BLaER1 treated with 17β-estradiol and CSF1 and Interleukin-3, amounts not matched to agents 10 nM and 100 nM (cell line): ENCODE results near the gene GTPBP6.
A peak's percentile ranks its signal among the peaks of the same experiment; 100 is the strongest.

Experiments used
- H3K27ac ChIP-seq, 11 experiments: shearing (Covaris generic); formaldehyde crosslinking; 2 replicates each; pipeline ENCODE4 v1.8.1; 2022
- H3K27me3 ChIP-seq, 11 experiments: shearing (Covaris generic); formaldehyde crosslinking; 2 replicates each; pipeline ENCODE4 v1.8.1; 2022
- H3K36me3 ChIP-seq, 11 experiments: shearing (Covaris generic); formaldehyde crosslinking; 2 replicates each; pipeline ENCODE4 v1.8.1; 2022
- H3K4me1 ChIP-seq, 10 experiments: shearing (Covaris generic); formaldehyde crosslinking; 2 replicates each; pipeline ENCODE4 v1.8.1; 2022
- H3K4me2 ChIP-seq, 11 experiments: shearing (Covaris generic); formaldehyde crosslinking; 2 replicates each; pipeline ENCODE4 v1.8.1; 2022
- H3K4me3 ChIP-seq, 10 experiments: shearing (Covaris generic); formaldehyde crosslinking; 2 replicates each; pipeline ENCODE4 v1.8.1; 2022
- H3K9ac ChIP-seq, 11 experiments: shearing (Covaris generic); formaldehyde crosslinking; 2 replicates each; pipeline ENCODE4 v1.8.1; 2022
- H3K9me3 ChIP-seq, 11 experiments: shearing (Covaris generic); formaldehyde crosslinking; replicated peaks in 1 of 11; 2 replicates each; pipeline ENCODE4 v1.8.1; 2022
- H4K20me1 ChIP-seq, 11 experiments: shearing (Covaris generic); formaldehyde crosslinking; 2 replicates each; pipeline ENCODE4 v1.8.1; 2022
- Cebpa-rat ChIP-seq, 11 experiments: shearing (Covaris generic); IDR thresholded peaks; 2 replicates each; pipeline ENCODE4 v1.8.1; 2022

The GTPBP6 gene

GRCh38 chrX:319579-320125 is 1.1 kb upstream of the GTPBP6 start:
- Histone ChIP-seq H3K4me3 (peak overlapping the region; percentile 88 to 100 (median 98)), H3K27me3 (no peaks in the 10 kb centered on the region), H4K20me1 (peaks cover 0 to 36% (median 22%) of the 10 kb centered on the region in 11 experiments; a peak in 17 of 22 replicates), H3K9me3 (peaks cover 0 to 7% (median 0%) of the 10 kb centered on the region in 11 experiments; a peak in 3 of 22 replicates), H3K27ac (peak overlapping the region; percentile 98 to 100 (median 99)), H3K4me1 (peaks cover 21 to 40% (median 28%) of the 10 kb centered on the region in 10 experiments; a peak in 19 of 20 replicates), H3K4me2 (peak overlapping the region; percentile 96 to 100 (median 99)), H3K36me3 (peaks cover 18 to 24% (median 21%) of the 10 kb centered on the region in 11 experiments), H3K9ac (peak overlapping the region; percentile 98 to 100 (median 99))
- no peak for TF ChIP-seq Cebpa-rat (IDR thresholded peaks at IDR 0.05)

GRCh38 chrX:318068-318738 is 393 bp downstream of the GTPBP6 start:
- peaks cover 13 to 28% (median 23%) of the 10 kb centered on the region in 10 experiments; a peak in 19 of 20 replicates for H3K4me1 ChIP-seq
- peak overlapping the region; percentile 88 to 100 (median 98) for H3K4me3 ChIP-seq
- H4K20me1 ChIP-seq, result peaks cover 0 to 49% (median 33%) of the 10 kb centered on the region in 11 experiments; a peak in 17 of 22 replicates
- H3K9me3 ChIP-seq, result peaks cover 0 to 7% (median 0%) of the 10 kb centered on the region in 11 experiments; a peak in 3 of 22 replicates
- H3K36me3 ChIP-seq, result peaks cover 30 to 39% (median 35%) of the 10 kb centered on the region in 11 experiments
- peak overlapping the region; percentile 37 to 80 (median 71); a peak in 21 of 22 replicates for H3K4me2 ChIP-seq
- peak overlapping the region; percentile 96 to 100 (median 99) for H3K9ac ChIP-seq
- H3K27ac ChIP-seq, result peak overlapping the region; percentile 98 to 100 (median 100)
- no peak for TF ChIP-seq Cebpa-rat (IDR thresholded peaks at IDR 0.05)
- no peaks in the 10 kb centered on the region for H3K27me3 ChIP-seq

GRCh38 chrX:317424-318067 is 1.1 kb downstream of the GTPBP6 start:
- peak overlapping the region in 5 of 11 experiments; percentile 29 to 100 (median 49); a peak in 5 of 22 replicates for H3K27ac ChIP-seq
- peaks cover 37 to 45% (median 41%) of the 10 kb centered on the region in 11 experiments for H3K36me3 ChIP-seq
- peaks cover 13 to 27% (median 21%) of the 10 kb centered on the region in 10 experiments; a peak in 19 of 20 replicates for H3K4me1 ChIP-seq
- H4K20me1 ChIP-seq, result peaks cover 0 to 56% (median 37%) of the 10 kb centered on the region in 11 experiments; a peak in 17 of 22 replicates
- peak overlapping the region; percentile 88 to 100 (median 98); a peak in 19 of 20 replicates for H3K4me3 ChIP-seq
- no peaks in the 10 kb centered on the region for H3K27me3 ChIP-seq
- H3K4me2 ChIP-seq, result peak overlapping the region in 10 of 11 experiments; percentile 18 to 58 (median 36); a peak in 15 of 22 replicates
- peaks cover 0 to 7% (median 0%) of the 10 kb centered on the region in 11 experiments; a peak in 3 of 22 replicates for H3K9me3 ChIP-seq
- no peak for TF ChIP-seq Cebpa-rat (IDR thresholded peaks at IDR 0.05)
- H3K9ac ChIP-seq, result no peak overlapping the region; a peak in 1 of 22 replicates

GRCh38 chrX:316351-317325 is 2.0 kb downstream of the GTPBP6 start:
- peaks cover 0 to 65% (median 42%) of the 10 kb centered on the region in 11 experiments; a peak in 17 of 22 replicates for H4K20me1 ChIP-seq
- H3K27ac ChIP-seq, result no peak overlapping the region
- no peaks in the 10 kb centered on the region for H3K27me3 ChIP-seq
- H3K4me1 ChIP-seq, result peaks cover 13 to 27% (median 21%) of the 10 kb centered on the region in 10 experiments; a peak in 19 of 20 replicates
- peaks cover 0 to 7% (median 0%) of the 10 kb centered on the region in 11 experiments; a peak in 3 of 22 replicates for H3K9me3 ChIP-seq
- peak overlapping the region in 5 of 10 experiments; percentile 3 to 50 (median 30); a peak in 3 of 20 replicates for H3K4me3 ChIP-seq
- H3K36me3 ChIP-seq, result peaks cover 46 to 54% (median 50%) of the 10 kb centered on the region in 11 experiments
- no peak for TF ChIP-seq Cebpa-rat (IDR thresholded peaks at IDR 0.05)
- H3K9ac ChIP-seq, result no peak overlapping the region
- H3K4me2 ChIP-seq, result peak overlapping the region in 9 of 11 experiments; percentile 18 to 48 (median 36); a peak in 14 of 22 replicates

GRCh38 chrX:314781-315595 is 3.6 kb downstream of the GTPBP6 start:
- no peak for TF ChIP-seq Cebpa-rat (IDR thresholded peaks at IDR 0.05)
- peaks cover 0 to 68% (median 53%) of the 10 kb centered on the region in 11 experiments; a peak in 17 of 22 replicates for H4K20me1 ChIP-seq
- H3K4me1 ChIP-seq, result peaks cover 3 to 15% (median 9%) of the 10 kb centered on the region in 10 experiments; a peak in 18 of 20 replicates
- H3K4me3 ChIP-seq, result no peak overlapping the region
- no peaks in the 10 kb centered on the region for H3K27me3 ChIP-seq
- no peak overlapping the region for H3K4me2 ChIP-seq
- no peak overlapping the region for H3K9ac ChIP-seq
- H3K36me3 ChIP-seq, result peaks cover 60 to 71% (median 63%) of the 10 kb centered on the region in 11 experiments
- no peak overlapping the region for H3K27ac ChIP-seq
- H3K9me3 ChIP-seq, result peaks cover 0 to 7% (median 0%) of the 10 kb centered on the region in 11 experiments; a peak in 3 of 22 replicates

GRCh38 chrX:314049-314448 is 4.5 kb downstream of the GTPBP6 start:
- no peak for TF ChIP-seq Cebpa-rat (IDR thresholded peaks at IDR 0.05)
- H3K9me3 ChIP-seq, result peaks cover 0 to 7% (median 0%) of the 10 kb centered on the region in 11 experiments; a peak in 3 of 22 replicates
- no peaks in the 10 kb centered on the region for H3K27me3 ChIP-seq
- H3K9ac ChIP-seq, result no peak overlapping the region
- peaks cover 67 to 79% (median 69%) of the 10 kb centered on the region in 11 experiments for H3K36me3 ChIP-seq
- no peak overlapping the region for H3K4me3 ChIP-seq
- H3K27ac ChIP-seq, result no peak overlapping the region
- H3K4me1 ChIP-seq, result peaks cover 0 to 11% (median 9%) of the 10 kb centered on the region in 10 experiments; a peak in 9 of 20 replicates
- no peak overlapping the region for H3K4me2 ChIP-seq
- peaks cover 0 to 70% (median 57%) of the 10 kb centered on the region in 11 experiments; a peak in 17 of 22 replicates for H4K20me1 ChIP-seq

GRCh38 chrX:313546-313945 is 5.0 kb downstream of the GTPBP6 start:
- Histone ChIP-seq H3K4me3 (no peak overlapping the region), H3K27ac (no peak overlapping the region), H3K4me1 (peaks cover 0 to 11% (median 9%) of the 10 kb centered on the region in 10 experiments; a peak in 9 of 20 replicates), H3K9me3 (peaks cover 0 to 7% (median 0%) of the 10 kb centered on the region in 11 experiments; a peak in 3 of 22 replicates), H3K27me3 (no peaks in the 10 kb centered on the region), H3K36me3 (peaks cover 72 to 84% (median 74%) of the 10 kb centered on the region in 11 experiments), H3K9ac (no peak overlapping the region), H3K4me2 (no peak overlapping the region), H4K20me1 (peaks cover 0 to 74% (median 60%) of the 10 kb centered on the region in 11 experiments; a peak in 17 of 22 replicates)
- no peak for TF ChIP-seq Cebpa-rat (IDR thresholded peaks at IDR 0.05)
